Glomerular visceral epithelial cell (primary cell): Measurements from ENCODE around the gene SAMD14.

Experiments
- DNase-seq: peaks from one replicate; pipeline ENCODE4 v3.0.0-alpha.2; 2016; ENCODE audit errors: extremely low spot score

The SAMD14 gene

DNA sequence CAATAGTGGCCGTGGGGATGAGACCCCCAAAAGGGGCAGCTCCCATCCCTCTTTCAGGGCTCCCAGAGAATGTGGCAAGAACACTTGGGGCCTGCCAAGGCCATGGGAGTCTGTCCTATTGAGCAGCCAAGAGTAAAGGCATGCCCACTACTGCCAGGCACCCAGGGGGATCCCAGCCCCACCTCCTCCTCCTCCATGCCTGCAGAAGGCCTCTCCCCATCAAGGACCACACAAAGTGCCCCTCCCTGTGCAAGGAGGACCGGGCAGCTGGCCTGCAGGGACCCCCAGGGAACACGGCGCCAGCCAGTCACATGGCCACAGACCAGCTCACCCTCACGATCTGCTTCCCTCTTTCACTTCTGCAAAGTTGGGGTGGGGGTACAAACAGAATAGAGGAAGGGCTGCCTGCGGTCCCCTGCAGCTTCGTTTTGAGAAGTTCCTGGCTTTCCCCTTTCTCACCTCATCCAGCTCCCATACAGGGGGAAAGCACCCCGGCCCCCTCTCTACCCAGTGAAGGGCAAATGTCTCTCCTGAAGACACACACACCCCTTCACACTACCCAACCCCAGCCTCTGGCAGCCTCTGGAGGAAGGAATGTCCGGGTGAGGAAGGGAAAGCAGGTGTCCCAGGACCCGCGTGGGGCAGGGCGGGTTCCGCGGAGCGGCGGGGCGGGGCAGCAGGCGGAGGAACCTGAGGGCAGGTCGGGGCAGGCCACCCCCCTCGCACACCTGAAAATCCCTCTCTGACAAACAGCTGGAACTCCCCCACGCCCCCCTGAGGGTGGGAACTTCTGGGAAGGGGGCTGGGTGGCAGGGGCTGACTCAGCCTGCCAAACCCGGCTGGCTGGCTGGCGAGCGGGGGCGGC, 18.5 kb upstream of the SAMD14 start:
- DNase-seq: peak; percentile 67

DNA sequence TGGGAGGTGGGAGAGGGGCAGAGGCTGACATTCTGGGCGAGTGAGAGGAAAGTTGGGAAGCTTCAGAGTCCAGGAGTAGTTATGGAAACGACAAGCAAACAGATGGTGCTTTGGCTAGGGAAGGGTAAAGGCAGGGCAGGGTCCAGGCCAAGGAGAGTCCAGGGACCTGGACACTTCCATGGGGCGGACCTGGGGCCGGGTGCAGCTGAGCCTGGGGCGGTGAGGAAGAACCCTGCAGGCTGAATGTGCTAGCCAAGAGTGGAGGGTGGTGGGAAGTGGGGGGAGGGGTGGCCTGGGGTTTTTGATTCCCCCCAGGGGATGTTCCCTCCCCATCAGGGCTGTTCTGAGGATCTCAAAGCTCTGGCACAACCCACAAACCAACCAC, 17.9 kb upstream of the SAMD14 start:
- DNase-seq: no peak

GRCh38 chr17:50146927-50147665, 17.1 kb upstream of the SAMD14 start:
- no peak for DNase-seq

DNA sequence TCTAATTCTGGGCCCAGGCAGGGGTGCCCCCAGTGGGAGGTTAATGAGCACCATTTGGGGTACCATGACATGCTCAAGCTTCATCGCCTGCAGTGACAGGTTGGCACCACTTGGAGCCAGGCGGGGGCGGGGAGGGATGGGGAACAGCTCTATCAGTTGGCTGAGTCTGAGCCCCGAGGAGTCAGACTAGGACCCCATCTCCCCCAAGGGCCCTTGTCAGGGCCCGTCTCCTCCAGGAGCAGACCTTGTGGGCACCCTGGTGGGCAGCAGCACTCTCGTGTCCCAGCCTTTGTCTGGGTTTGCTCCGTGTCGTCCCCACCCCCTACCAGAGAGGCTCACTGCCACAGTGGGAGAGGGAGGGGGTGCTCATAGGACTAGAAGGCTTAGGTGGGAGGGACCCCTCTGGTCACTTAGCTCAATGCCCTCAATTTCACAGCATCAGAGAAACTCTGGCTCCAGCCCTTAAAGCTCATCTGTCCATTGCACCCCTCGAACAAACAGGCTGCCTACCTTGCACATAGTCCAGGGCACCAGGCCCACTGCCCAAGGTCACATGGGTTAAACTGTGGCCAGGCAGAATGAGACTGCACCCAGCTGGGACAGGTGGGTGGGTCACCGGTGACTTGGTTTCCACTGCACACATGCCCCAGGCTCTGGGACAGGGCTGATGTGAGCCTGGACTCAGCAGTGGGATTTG, 16.4 kb upstream of the SAMD14 start:
- no peak for DNase-seq

DNA sequence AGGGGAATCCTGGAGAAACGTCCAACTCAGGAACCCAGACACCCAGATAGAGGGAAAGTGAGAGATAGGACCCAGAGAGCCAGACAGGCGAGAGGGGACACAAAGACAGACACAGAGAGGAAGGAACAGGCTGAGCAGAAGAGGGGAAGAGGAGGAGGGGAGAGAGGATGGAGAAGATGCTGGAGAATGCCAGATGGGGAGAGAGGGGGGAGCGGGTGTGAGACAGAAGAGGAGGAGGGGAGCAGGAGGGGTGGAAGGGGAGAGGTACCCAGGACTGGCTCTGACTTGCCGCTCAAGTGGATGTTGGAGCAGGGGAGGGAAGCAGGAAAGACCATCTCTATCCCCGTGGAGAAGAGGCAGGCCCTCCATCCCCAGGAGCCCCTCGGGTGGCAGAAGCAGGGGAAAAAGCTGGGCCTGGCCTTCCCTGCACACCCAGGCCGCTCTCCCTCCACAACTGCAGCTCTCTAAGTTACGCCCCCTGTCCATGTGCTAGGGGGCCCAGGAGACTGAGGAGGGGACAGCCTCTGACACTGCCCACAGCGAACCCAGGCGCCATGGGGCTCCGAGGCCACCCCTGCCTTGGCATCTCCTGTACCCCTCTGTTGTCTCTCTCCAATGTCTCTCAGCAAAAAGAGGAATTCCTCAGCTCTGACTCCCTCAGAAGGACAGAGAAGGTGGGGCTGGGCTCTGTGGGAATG, 15.7 kb upstream of the SAMD14 start:
- DNase-seq: no peak

DNA sequence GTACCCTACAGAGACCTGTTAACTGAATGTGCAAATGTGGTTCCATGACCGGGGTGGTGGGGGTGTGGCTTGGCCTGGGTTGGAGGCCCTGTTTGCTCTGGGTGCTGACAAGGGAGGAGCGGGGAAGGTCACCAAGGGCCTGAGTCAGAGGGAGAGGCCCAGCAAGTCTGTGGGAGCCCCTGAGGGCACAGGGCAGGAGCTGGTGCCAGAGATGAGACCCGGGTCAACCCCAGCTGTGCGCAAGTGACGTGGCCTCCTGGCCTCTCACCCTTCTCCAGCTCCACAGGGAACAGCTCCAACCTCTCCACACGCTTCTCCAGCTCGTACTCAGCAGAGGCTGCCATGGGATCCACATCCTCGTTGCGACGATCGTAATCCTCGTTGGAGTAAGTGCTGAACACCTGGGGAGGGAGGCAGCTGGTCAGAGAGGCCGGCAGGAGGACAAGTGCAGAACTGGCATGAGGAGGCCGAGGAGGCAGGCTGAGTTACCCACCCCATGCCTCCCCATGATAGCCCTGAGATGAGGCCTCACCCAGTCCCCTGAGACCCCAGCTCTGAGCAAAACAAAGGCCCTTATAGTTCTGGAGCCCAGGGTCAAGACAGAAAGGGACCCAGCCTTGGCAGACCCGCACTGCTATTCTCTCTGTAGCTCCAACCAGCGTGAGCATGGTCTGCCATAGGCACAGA, 15.0 kb upstream of the SAMD14 start:
- no peak for DNase-seq

GRCh38 chr17:50144355-50144754, 14.4 kb upstream of the SAMD14 start:
- no peak for DNase-seq

DNA sequence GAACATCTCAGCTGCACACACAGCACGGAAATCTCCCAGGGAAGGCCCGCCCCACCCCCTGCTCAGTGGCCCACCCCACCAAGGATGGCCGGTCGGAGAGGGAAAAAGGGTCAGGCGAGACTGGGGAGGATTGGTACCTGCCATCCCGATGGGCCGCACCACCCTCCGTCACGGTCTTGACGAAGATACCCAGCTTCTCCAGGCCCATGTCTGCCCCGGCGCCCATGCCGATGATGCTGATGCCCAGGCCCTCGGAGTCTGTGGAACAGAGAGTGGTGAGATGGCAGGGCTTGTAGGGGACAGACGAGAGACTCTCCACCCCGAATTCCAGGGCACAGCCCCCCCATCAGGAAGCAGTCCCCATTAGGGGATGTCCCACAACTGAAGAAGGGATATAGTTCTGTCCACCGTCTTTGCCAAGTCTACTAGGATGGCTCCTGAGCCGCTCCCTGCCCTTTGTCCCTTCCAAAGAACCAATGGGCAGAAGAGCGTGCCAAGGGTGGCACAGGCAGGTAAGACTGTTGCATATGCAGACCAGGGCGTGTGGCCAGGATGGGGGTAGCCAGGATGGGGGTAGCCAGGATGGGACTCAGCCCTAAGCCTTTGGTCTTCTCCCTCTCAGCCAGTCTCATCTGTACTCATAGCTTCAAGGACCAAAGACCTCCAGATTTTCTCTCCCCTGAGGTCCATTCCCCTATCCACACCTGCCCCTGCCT, 13.7 kb upstream of the SAMD14 start:
- DNase-seq: no peak

DNA sequence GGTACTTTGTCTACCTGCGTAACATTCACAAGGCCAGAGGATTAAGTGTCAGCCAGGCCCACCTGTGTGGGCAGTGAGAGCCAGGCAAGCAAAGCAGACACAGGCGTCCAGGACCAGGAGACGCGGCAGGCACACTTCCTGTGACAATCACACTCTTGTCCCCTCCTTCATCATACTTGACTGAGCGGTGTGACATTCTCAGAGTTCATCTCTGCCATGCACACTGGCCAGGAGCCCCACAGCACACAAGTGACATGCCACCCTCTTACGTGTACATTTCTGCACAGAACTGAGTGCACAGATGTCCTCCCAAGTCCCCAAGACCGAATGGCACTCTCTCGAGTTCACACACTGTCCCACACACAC, 11.8 kb upstream of the SAMD14 start:
- DNase-seq: no peak

GRCh38 chr17:50141026-50141744, 11.2 kb upstream of the SAMD14 start:
- no peak for DNase-seq

DNA sequence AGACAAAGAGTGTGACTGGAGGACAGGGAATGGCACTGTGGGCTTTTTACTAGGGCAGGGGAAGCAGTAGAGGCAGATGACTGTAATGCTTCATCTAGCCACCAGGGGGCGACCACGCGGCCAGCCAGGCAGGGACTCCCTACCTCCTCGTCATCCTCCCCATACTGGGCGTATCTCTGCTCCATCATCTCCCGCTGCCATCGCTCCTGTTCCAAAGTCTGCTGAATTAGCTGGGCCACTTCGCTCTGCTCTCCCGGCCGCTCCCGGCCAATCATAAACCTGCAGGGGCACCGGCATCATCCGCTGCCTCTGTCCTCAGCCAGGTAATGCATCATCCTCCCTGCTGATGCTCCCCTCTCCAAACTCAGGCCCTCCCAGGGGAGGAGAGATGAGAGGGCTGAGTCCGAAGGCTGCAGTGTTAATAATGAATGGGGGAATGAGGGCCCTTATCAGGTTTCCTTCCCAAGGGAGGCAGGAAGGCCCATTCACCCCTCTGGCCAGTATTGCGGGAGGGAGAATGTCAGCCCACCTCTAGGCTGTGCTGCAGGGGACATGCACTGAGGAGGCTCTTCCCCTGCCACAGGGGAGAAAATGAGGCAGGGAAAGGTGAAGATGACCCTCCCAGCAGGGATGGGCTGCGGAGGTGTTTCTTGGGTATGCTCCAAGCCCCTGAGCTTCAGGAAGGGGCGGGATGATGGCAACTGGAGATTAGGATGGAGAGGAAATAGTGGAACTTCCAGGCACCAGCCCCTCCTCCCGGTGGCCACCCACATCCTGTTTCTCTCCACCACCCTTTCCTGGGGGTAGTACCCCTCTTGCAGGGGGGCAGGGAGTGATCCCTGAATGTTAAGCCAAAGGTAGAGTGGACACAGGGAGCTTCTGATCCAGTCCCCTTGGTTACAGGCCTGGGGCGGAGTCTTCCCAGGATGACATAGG, 10.3 kb upstream of the SAMD14 start:
- peak; percentile 70 for DNase-seq

DNA sequence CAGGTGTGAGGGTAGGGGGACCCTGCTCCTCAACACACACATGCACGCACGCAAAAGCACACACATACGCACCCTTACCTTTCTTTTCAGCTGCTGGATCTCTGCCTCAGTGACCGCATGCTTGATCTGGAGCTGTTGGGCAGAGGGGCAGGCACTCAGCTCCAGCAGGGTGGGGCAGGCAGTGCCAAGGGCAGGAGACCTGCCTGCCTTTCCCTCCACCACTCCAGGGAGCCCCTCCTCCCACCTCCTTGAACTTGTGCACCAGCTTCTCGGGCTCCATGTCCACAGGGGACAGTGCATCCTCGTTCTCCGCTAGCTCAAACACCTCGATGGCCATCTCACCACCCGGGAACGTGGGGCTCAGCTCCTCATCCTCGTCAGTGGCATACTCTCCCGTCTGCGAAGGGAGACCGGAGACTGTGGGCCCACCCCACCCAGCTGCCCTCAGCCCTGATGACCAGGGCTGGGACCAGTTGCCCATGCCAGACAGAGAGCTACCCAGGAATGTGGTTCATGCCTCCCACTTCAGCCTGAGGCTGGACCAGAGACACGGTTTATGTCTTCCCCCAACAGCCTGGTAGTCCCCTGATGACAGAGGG, 9.3 kb upstream of the SAMD14 start:
- no peak for DNase-seq

DNA sequence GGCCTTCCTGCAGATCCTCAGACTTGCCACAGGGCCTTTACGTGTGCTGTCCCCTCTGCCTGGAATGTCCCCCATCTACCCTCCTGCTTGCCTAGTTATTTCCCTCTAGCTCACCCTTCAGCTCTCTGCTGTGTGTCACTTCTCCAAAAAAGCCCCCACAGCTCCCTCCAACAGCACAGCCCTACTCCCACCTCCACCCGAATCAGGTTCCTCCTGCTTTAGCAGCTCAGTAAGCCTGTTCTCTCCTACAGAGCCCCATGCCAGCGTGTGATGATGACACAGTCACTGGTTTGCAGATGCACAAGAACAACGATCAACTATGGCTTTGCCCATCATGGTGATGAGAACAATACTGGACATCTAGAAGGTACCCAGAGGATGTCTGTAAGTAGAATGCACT, 7.1 kb upstream of the SAMD14 start:
- no peak for DNase-seq

DNA sequence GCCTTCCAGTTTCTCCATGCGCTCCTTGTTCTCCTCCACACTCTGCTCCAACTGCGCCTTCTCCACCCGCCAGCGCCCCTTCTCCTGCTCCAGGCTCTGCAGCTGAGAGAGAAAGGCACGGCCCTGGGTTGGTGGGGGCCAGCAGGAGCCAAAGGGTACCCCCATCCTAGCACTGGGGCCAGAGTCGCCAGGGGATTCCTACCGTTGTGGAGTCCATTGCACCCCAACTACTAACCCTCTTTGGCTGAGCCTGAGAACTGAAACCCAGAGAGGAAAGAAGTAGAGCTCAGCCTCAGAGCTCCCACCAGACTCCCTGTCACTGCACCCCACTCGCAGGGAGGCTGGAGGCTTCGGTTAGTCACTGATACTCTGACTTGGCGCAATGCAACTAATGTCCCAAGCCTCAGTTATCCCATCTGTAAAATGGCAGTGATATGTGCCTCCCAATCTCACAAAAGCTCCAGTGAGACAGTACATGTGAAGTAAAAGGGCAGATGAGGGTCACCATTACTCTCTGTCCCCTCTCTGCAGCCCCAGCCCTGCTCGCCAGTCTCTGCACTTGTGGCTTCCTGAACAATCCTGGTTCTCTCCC, 6.2 kb upstream of the SAMD14 start:
- DNase-seq: no peak

DNA sequence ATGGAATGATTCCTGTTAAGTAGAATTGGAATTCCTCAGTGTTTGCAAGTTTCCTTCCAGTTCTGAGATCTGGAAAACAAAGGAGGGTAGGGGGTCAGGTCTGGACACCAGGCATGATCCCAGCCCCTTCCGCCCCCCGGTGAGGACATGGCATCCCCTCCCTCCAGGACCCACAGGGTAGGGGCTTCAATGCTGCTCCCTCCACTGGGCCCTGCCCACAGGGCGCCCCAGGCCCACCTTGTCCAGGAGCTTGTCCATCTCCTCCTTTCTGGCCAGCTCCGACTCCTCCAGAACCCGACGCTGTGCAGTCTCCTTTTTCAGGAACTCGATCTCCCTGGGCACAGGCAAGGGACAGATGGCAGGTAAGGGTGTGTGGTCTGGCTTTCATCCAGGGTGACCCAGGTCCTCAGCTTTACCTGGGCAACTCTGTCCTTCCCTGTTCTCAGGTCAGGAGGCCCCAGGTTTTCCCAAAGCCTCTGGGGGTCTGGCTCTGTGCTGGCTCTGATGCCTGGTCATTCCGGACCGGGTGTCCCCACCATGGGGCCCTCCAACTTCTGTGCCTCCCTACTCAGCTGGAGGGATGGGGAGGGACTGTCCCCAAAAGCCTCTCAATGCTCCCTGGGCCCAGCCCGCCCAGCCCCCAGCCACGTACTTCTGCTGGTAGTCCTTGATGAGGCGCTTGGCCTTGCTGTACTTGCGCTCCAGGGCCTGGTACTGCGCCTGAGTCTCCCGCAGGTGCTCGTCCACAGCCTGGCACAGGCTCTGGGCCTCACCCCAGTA, 5.5 kb upstream of the SAMD14 start:
- DNase-seq: no peak

GRCh38 chr17:50134206-50135110, 4.5 kb upstream of the SAMD14 start:
- DNase-seq: no peak

GRCh38 chr17:50133769-50134099, 3.8 kb upstream of the SAMD14 start:
- no peak for DNase-seq
